HL-60/S4 (cell line): ENCODE data around the gene CDY1.
"Not testable (repeated sequence)": the region's sequence is repeated elsewhere in the genome, so short reads cannot be mapped to it uniquely, and the experiment has no call there.

Experiments
- in situ Hi-C: fragments of 300-500 bp; cut with MboI; formaldehyde crosslinking; loops from 2 replicates; pipeline ENCODE4 v1.14.3; 2022; ENCODE audit warnings: low sequenced_read_pairs

CDY1 gene

GRCh38 chrY:25621817-25622216, at the start of gene CDY1:
TSS of gene CDY1 (plus strand) at chrY:25622117. CDS start at chrY:25622443, 326 bp downstream.
- in situ Hi-C loops = not testable (repeated sequence)

- in situ Hi-C loops = not testable (repeated sequence)
Measured at GRCh38 chrY:25593336-25593735, 28.6 kb upstream of the CDY1 start.

- in situ Hi-C loops = not testable (repeated sequence)
Measured at GRCh38 chrY:25620209-25620608, 1.7 kb upstream of the CDY1 start.

- in situ Hi-C loops = not testable (repeated sequence)
Measured at GRCh38 chrY:25626524-25626923, 4.6 kb downstream of the CDY1 start.

GRCh38 chrY:25630383-25631112, 8.6 kb downstream of the CDY1 start:
- in situ Hi-C loops = not testable (repeated sequence)

- in situ Hi-C loops = not testable (repeated sequence)
Measured at GRCh38 chrY:25639852-25640251, 17.9 kb downstream of the CDY1 start.

- in situ Hi-C loops = not testable (repeated sequence)
Measured at GRCh38 chrY:25643024-25643915, 21.4 kb downstream of the CDY1 start.
